DOHH2 (cell line): ENCODE data around the gene SMAD2.

Experiments used
- H3F3A ChIP-seq: fragments of 200-600 bp; sonication (generic), shearing (Covaris generic); 2 replicates; pipeline ENCODE4 v1.6.0; 2016; ENCODE audit warnings: antibody characterized with exemption, mild to moderate bottlenecking; ENCODE audit not compliant: control insufficient read depth, insufficient read depth
- H3K27ac ChIP-seq: fragments of 200-600 bp; sonication (generic); 2 replicates; pipeline ENCODE4 v1.5.1; 2014; ENCODE audit warnings: low read depth, mild to moderate bottlenecking, low read length, moderate library complexity
- H3K27me3 ChIP-seq: fragments of 200-600 bp; sonication (generic); 2 replicates; pipeline ENCODE4 v1.6.1; 2014; ENCODE audit warnings: mild to moderate bottlenecking, low read length, mixed read lengths; ENCODE audit not compliant: control insufficient read depth
- H3K36me3 ChIP-seq: fragments of 200-600 bp; sonication (generic); 2 replicates; pipeline ENCODE4 v1.6.1; 2014; ENCODE audit warnings: mild to moderate bottlenecking, low read length, moderate library complexity, mixed read lengths; ENCODE audit not compliant: control insufficient read depth
- H3K4me1 ChIP-seq: fragments of 200-600 bp; sonication (generic); 2 replicates; pipeline ENCODE4 v1.6.1; 2014; ENCODE audit warnings: mild to moderate bottlenecking, low read length, mixed read lengths; ENCODE audit not compliant: control insufficient read depth
- H3K4me2 ChIP-seq: fragments of 200-600 bp; sonication (generic); 2 replicates; pipeline ENCODE4 v1.6.0; 2014; ENCODE audit warnings: mild to moderate bottlenecking, low read length, moderate library complexity
- H3K4me3 ChIP-seq: fragments of 200-600 bp; sonication (generic); 2 replicates; pipeline ENCODE4 v1.5.1; 2014; ENCODE audit warnings: mild to moderate bottlenecking, low read length, mixed read lengths
- H3K79me2 ChIP-seq: fragments of 200-600 bp; sonication (generic); 2 replicates; pipeline ENCODE4 v1.6.1; 2014; ENCODE audit warnings: mild to moderate bottlenecking, low read length, mixed read lengths; ENCODE audit not compliant: control insufficient read depth
- H3K9me2 ChIP-seq: fragments of 200-600 bp; sonication (generic); replicated peaks from 2 replicates; pipeline ENCODE4 v1.6.1; 2014; ENCODE audit warnings: mild to moderate bottlenecking, low read length, mixed read lengths; ENCODE audit not compliant: control insufficient read depth
- H3K9me3 ChIP-seq: fragments of 200-600 bp; sonication (generic); 2 replicates; pipeline ENCODE4 v1.6.1; 2014; ENCODE audit warnings: antibody characterized with exemption, low read length, mixed read lengths; ENCODE audit not compliant: control insufficient read depth, insufficient read depth
- H4K20me1 ChIP-seq: fragments of 200-600 bp; sonication (generic); 2 replicates; pipeline ENCODE4 v1.6.0; 2014; ENCODE audit warnings: low read depth, mild to moderate bottlenecking, antibody characterized with exemption, low read length, moderate library complexity; ENCODE audit not compliant: control insufficient read depth, insufficient read depth
- CTCF ChIP-seq: fragments of 200-600 bp; sonication (generic); IDR thresholded peaks from one replicate; pipeline ENCODE4 v1.5.1; 2014; ENCODE audit warnings: antibody characterized with exemption, mild to moderate bottlenecking, low read depth, low read length; ENCODE audit not compliant: poor library complexity, severe bottlenecking
- EZH2phosphoT487 ChIP-seq: fragments of 200-600 bp; sonication (generic); IDR thresholded peaks from 2 replicates; pipeline ENCODE4 v1.6.1; 2017; ENCODE audit warnings: borderline replicate concordance, mild to moderate bottlenecking, antibody characterized with exemption, low read length, moderate library complexity, mixed read lengths

Gene SMAD2

GRCh38 chr18:47883771-47884413, 46.6 kb downstream of the SMAD2 start:
- Histone ChIP-seq H3K27me3 (no peaks in the 10 kb centered on the region), H3K4me3 (no peak overlapping the region), H3K27ac (no peak overlapping the region), H3K79me2 (peaks cover 26% of the 10 kb centered on the region), H3K9me3 (no peaks in the 10 kb centered on the region), H3K4me1 (peaks cover under 1% of the 10 kb centered on the region), H3K36me3 (peaks cover 71% of the 10 kb centered on the region), H3K4me2 (no peak overlapping the region), H3K9me2 (no peaks in the 10 kb centered on the region), H3F3A (no peaks in the 10 kb centered on the region; the same call in 1 of the 2 replicates), H4K20me1 (no peaks in the 10 kb centered on the region)
- TF ChIP-seq CTCF (no peak), EZH2phosphoT487 (no peak)

- no peaks in the 10 kb centered on the region for H4K20me1 ChIP-seq
- H3K9me2 ChIP-seq: no peaks in the 10 kb centered on the region
- H3K27me3 ChIP-seq: no peaks in the 10 kb centered on the region
- H3F3A ChIP-seq: no peaks in the 10 kb centered on the region; the same call in 1 of the 2 replicates
- no peak overlapping the region for H3K4me2 ChIP-seq
- no peak overlapping the region for H3K27ac ChIP-seq
- H3K9me3 ChIP-seq: no peaks in the 10 kb centered on the region
- H3K4me1 ChIP-seq: no peaks in the 10 kb centered on the region
- no peak overlapping the region for H3K4me3 ChIP-seq
- peaks cover 60% of the 10 kb centered on the region for H3K36me3 ChIP-seq
- TF ChIP-seq CTCF: no peak
- no peak for TF ChIP-seq EZH2phosphoT487
- H3K79me2 ChIP-seq: peaks cover 17% of the 10 kb centered on the region
These were observed 47.8 kb downstream of the SMAD2 start for GRCh38 chr18:47882641-47883040.

GRCh38 chr18:47881752-47882455, 48.6 kb downstream of the SMAD2 start:
- no peaks in the 10 kb centered on the region for H3K9me3 ChIP-seq
- no peak overlapping the region for H3K27ac ChIP-seq
- peaks cover 12% of the 10 kb centered on the region for H3K79me2 ChIP-seq
- H3K4me1 ChIP-seq: no peaks in the 10 kb centered on the region
- no peaks in the 10 kb centered on the region; the same call in 1 of the 2 replicates for H3F3A ChIP-seq
- H3K4me3 ChIP-seq: no peak overlapping the region
- TF ChIP-seq EZH2phosphoT487: no peak
- TF ChIP-seq CTCF: no peak
- H4K20me1 ChIP-seq: no peaks in the 10 kb centered on the region
- no peak overlapping the region for H3K4me2 ChIP-seq
- peaks cover 55% of the 10 kb centered on the region for H3K36me3 ChIP-seq
- H3K9me2 ChIP-seq: no peaks in the 10 kb centered on the region
- H3K27me3 ChIP-seq: no peaks in the 10 kb centered on the region
